ENCODE measurements around the gene PRR5.

PRR5 gene

GRCh38 chr22:44697423-44698141 is 4.4 kb upstream of the PRR5 start:
- Histone ChIP-seq H3K27ac (no peak overlapping the region), H3K4me1 (peaks cover 3% of the 10 kb centered on the region), H3K9ac (no peak overlapping the region), H3K36me3 (ENCODE audit: control insufficient read depth, insufficient read depth, low read length) (no peaks in the 10 kb centered on the region), H3K79me2 (no peaks in the 10 kb centered on the region), H2AFZ (no peak overlapping the region), H3K4me2 (ENCODE audit: low read length) (no peak overlapping the region), H3K4me3 (ENCODE audit: low read depth, low read length) (no peak overlapping the region), H3K9me3 (ENCODE audit: control insufficient read depth, low read length) (no peaks in the 10 kb centered on the region), H3K27me3 (ENCODE audit: control insufficient read depth, insufficient read depth, low read length) (no peaks in the 10 kb centered on the region)
- peak; percentile 80 for TF ChIP-seq CTCF (IDR thresholded peaks at IDR 0.05)

GRCh38 chr22:44698531-44699421 is 3.2 kb upstream of the PRR5 start:
- no peaks in the 10 kb centered on the region for H3K36me3 ChIP-seq (ENCODE audit: control insufficient read depth, insufficient read depth, low read length)
- H3K9me3 ChIP-seq (ENCODE audit: control insufficient read depth, low read length), result no peaks in the 10 kb centered on the region
- H3K27ac ChIP-seq, result no peak overlapping the region
- H3K4me2 ChIP-seq (ENCODE audit: low read length), result no peak overlapping the region
- TF ChIP-seq CTCF (IDR thresholded peaks at IDR 0.05), result no peak
- no peak overlapping the region for H2AFZ ChIP-seq
- no peaks in the 10 kb centered on the region for H3K27me3 ChIP-seq (ENCODE audit: control insufficient read depth, insufficient read depth, low read length)
- no peak overlapping the region for H3K9ac ChIP-seq
- peaks cover 3% of the 10 kb centered on the region for H3K79me2 ChIP-seq
- H3K4me3 ChIP-seq (ENCODE audit: low read depth, low read length), result no peak overlapping the region
- peaks cover 3% of the 10 kb centered on the region for H3K4me1 ChIP-seq

- no peaks in the 10 kb centered on the region for H3K27me3 ChIP-seq (ENCODE audit: control insufficient read depth, insufficient read depth, low read length)
- H3K9me3 ChIP-seq (ENCODE audit: control insufficient read depth, low read length), result no peaks in the 10 kb centered on the region
- H3K36me3 ChIP-seq (ENCODE audit: control insufficient read depth, insufficient read depth, low read length), result no peaks in the 10 kb centered on the region
- no peak overlapping the region for H3K4me2 ChIP-seq (ENCODE audit: low read length)
- peaks cover 3% of the 10 kb centered on the region for H3K4me1 ChIP-seq
- H3K9ac ChIP-seq, result no peak overlapping the region
- TF ChIP-seq CTCF (IDR thresholded peaks at IDR 0.05), result no peak
- H3K79me2 ChIP-seq, result peaks cover 3% of the 10 kb centered on the region
- H3K4me3 ChIP-seq (ENCODE audit: low read depth, low read length), result no peak overlapping the region
- H2AFZ ChIP-seq, result no peak overlapping the region
- no peak overlapping the region for H3K27ac ChIP-seq
Observed at GRCh38 chr22:44700456-44700855, 1.5 kb upstream of the PRR5 start.

GRCh38 chr22:44701187-44701790 is 715 bp upstream of the PRR5 start:
- Histone ChIP-seq H3K4me3 (ENCODE audit: low read depth, low read length) (no peak overlapping the region), H3K9ac (no peak overlapping the region), H3K27me3 (ENCODE audit: control insufficient read depth, insufficient read depth, low read length) (no peaks in the 10 kb centered on the region), H3K4me2 (ENCODE audit: low read length) (no peak overlapping the region), H2AFZ (peak overlapping the region; percentile 58), H3K9me3 (ENCODE audit: control insufficient read depth, low read length) (no peaks in the 10 kb centered on the region), H3K27ac (no peak overlapping the region), H3K79me2 (peaks cover 3% of the 10 kb centered on the region), H3K4me1 (peaks cover 3% of the 10 kb centered on the region), H3K36me3 (ENCODE audit: control insufficient read depth, insufficient read depth, low read length) (no peaks in the 10 kb centered on the region)
- no peak for TF ChIP-seq CTCF (IDR thresholded peaks at IDR 0.05)
